ENCODE measurements around the gene TNFRSF4.

- TF ChIP-seq MYC (IDR thresholded peaks at IDR 0.05; ENCODE audit: borderline replicate concordance, low read length) = no peak
- TF ChIP-seq CTCF (IDR thresholded peaks at IDR 0.05) = no peak
- no peak for TF ChIP-seq NPAS2 (CRISPR knock-in tag; IDR thresholded peaks at IDR 0.05; ENCODE audit: borderline replicate concordance)
- TF ChIP-seq POLR2A (IDR thresholded peaks at IDR 0.05; ENCODE audit: low read length) = no peak
- TF ChIP-seq HES2 (IDR thresholded peaks at IDR 0.05) = no peak
- TF ChIP-seq TFCP2L1 (CRISPR knock-in tag; IDR thresholded peaks at IDR 0.05) = no peak
- TF ChIP-seq MAX (IDR thresholded peaks at IDR 0.05) = no peak
- TF ChIP-seq CHD4 (IDR thresholded peaks at IDR 0.05; ENCODE audit: borderline replicate concordance) = no peak
- no peak for TF ChIP-seq JUN (IDR thresholded peaks at IDR 0.05)
These were observed 5.1 kb downstream of the TNFRSF4 start for GRCh38 chr1:1208713-1209433.

Measured in A549 (cell line).